ENCODE data around the gene JAK1. TPM values are rescaled to one million over a fixed set of nuclear protein-coding genes. Genes with fewer than 3 reads are reported as not detected.

JAK1 gene
- total and polyA plus RNA-seq, 10 of the 15 experiments (the other 5 are each of a cell fraction or from before 2014, with no cell fraction given): 9.6 to 45.5 (median 35.7) TPM

DNA sequence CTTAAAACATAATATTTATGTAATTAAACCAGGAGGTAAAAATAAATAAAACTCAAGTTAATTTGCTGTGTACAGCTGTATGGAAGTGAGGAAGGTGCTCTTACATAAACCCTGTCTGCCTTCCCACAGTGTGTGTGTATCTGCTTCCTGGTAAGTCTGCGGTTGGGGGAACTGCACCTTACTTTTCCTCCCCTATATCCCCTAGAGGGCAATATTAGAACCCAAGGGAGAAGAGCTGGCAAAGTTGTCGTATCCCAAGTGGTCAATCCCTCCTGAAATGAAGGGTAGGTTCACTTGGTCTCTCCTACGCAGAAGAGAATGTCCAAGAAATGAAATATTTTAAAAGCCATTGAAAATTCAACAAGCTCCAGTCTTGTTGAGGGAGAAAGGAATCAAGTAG, 17.8 kb upstream of the JAK1 start:
- WGBS (ENCODE audit: insufficient coverage, insufficient replicate concordance, low lambda C conversion rate, missing lambda C conversion rate): 31% methylated on average over 3 of the region's 3 CpGs
- TF ChIP-seq POU2F2 (IDR thresholded peaks at IDR 0.05; ENCODE audit: borderline replicate concordance, low read depth, low read length): no peak
- TF ChIP-seq CBX3 (IDR thresholded peaks at IDR 0.05; ENCODE audit: borderline replicate concordance, low read depth): no peak
- TF ChIP-seq FOXK2 (IDR thresholded peaks at IDR 0.05): no peak
- TF ChIP-seq, protein P1, sequence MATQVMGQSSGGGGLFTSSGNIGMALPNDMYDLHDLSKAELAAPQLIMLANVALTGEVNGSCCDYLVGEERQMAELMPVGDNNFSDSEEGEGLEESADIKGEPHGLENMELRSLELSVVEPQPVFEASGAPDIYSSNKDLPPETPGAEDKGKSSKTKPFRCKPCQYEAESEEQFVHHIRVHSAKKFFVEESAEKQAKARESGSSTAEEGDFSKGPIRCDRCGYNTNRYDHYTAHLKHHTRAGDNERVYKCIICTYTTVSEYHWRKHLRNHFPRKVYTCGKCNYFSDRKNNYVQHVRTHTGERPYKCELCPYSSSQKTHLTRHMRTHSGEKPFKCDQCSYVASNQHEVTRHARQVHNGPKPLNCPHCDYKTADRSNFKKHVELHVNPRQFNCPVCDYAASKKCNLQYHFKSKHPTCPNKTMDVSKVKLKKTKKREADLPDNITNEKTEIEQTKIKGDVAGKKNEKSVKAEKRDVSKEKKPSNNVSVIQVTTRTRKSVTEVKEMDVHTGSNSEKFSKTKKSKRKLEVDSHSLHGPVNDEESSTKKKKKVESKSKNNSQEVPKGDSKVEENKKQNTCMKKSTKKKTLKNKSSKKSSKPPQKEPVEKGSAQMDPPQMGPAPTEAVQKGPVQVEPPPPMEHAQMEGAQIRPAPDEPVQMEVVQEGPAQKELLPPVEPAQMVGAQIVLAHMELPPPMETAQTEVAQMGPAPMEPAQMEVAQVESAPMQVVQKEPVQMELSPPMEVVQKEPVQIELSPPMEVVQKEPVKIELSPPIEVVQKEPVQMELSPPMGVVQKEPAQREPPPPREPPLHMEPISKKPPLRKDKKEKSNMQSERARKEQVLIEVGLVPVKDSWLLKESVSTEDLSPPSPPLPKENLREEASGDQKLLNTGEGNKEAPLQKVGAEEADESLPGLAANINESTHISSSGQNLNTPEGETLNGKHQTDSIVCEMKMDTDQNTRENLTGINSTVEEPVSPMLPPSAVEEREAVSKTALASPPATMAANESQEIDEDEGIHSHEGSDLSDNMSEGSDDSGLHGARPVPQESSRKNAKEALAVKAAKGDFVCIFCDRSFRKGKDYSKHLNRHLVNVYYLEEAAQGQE (IDR thresholded peaks at IDR 0.05; ENCODE audit: low read depth, low read length): no peak
- no peak for TF ChIP-seq MYC (IDR thresholded peaks at IDR 0.05; ENCODE audit: insufficient read depth, insufficient read length, insufficient replicate concordance, low read length, severe bottlenecking)
- TF ChIP-seq NFYB (IDR thresholded peaks at IDR 0.05; ENCODE audit: insufficient read depth, low read depth, low read length): no peak
- TF ChIP-seq BRCA1 (IDR thresholded peaks at IDR 0.05; ENCODE audit: low read depth, low read length): no peak
- no peak for TF ChIP-seq ZBED1 (IDR thresholded peaks at IDR 0.05; ENCODE audit: borderline replicate concordance)
- TF ChIP-seq ZBTB40 (IDR thresholded peaks at IDR 0.05; ENCODE audit: borderline replicate concordance): no peak
- TF ChIP-seq DPF2 (IDR thresholded peaks at IDR 0.05): no peak
- no peak for TF ChIP-seq GATAD2B (conservative IDR thresholded peaks at IDR 0.05; ENCODE audit: low read depth)
- no peak for TF ChIP-seq MXI1 (IDR thresholded peaks at IDR 0.05; ENCODE audit: low read depth, low read length)
- TF ChIP-seq NFIC (IDR thresholded peaks at IDR 0.05; ENCODE audit: low read depth, low read length): no peak
- TF ChIP-seq EZH2 (IDR thresholded peaks at IDR 0.05; ENCODE audit: borderline replicate concordance, control insufficient read depth, low read depth, low read length): no peak
- TF ChIP-seq HDAC2 (IDR thresholded peaks at IDR 0.05): no peak
- ChIA-PET CTCF (no interaction called here), POLR2A (no interaction called here), RAD21 (ENCODE audit: unreplicated experiment) (no interaction called here), SMC1A (ENCODE audit: uncharacterized antibody, unreplicated experiment) (no interaction called here)
- DNase-seq (ENCODE audit: low read depth, low spot score): no peak
- Histone ChIP-seq H3K9ac (ENCODE audit: control insufficient read depth, insufficient read depth, low read length) (no peak overlapping the region), H2AFZ (ENCODE audit: control insufficient read depth, low read depth, low read length) (no peak overlapping the region), H3K9me3 (replicated peaks; ENCODE audit: control insufficient read depth, insufficient read depth, low read length) (no peaks in the 10 kb centered on the region), H3K36me3 (ENCODE audit: control insufficient read depth in 2 of 2, insufficient read depth in 2 of 2, low read length in 1 of 2) (no peaks in the 10 kb centered on the region), H3K79me2 (ENCODE audit: control insufficient read depth, insufficient read depth, low read length) (no peaks in the 10 kb centered on the region), H3K4me2 (ENCODE audit: control insufficient read depth, insufficient read depth) (no peak overlapping the region), H3K4me3 (no peak overlapping the region), H4K20me1 (ENCODE audit: control insufficient read depth, insufficient read depth) (no peaks in the 10 kb centered on the region), H3K27me3 (replicated peaks in 1 of 2; ENCODE audit: control insufficient read depth in 2 of 2, insufficient read depth in 2 of 2, low read length in 1 of 2) (no peaks in the 10 kb centered on the region; a peak in 2 of 4 replicates), H3K27ac (ENCODE audit: control insufficient read depth, insufficient read depth) (no peak overlapping the region), H3K4me1 (ENCODE audit: control insufficient read depth, insufficient read depth, low read length) (peaks cover 9% of the 10 kb centered on the region)
- ATAC-seq: no peak
- no TSS peak for BruUV-seq (replicated peaks)
- intact Hi-C loops (cut with micrococcal nuclease; ENCODE audit: unreplicated experiment) (no loop called here), in situ Hi-C loops (cut with MboI) (no loop called here)
- no peak for FAIRE-seq
